ENCODE results near the gene LEMD3. TPM values are rescaled to one million over a fixed set of nuclear protein-coding genes. Genes with fewer than 3 reads are reported as not detected.

The LEMD3 gene
- total RNA-seq, 1 donor from 2014 or later: 25.5 TPM

DNA sequence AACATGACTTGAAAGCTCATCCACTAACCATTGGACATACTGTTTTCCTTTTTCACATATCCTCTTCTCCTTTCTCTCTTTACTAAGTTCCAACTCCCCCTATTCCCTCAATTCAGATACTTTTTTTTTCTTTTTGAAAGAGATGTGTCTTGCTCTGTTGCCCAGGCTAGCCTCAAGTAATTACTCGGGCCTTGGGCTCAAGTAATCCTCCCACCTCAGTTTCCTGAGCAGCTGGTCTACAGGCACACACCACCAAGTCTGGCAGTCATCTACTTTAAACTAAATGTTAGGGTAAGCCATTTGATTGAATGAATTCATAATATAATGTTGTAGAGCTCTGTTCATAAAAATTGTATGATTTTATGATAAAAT lies 15.5 kb downstream of the LEMD3 start:
- no peak for TF ChIP-seq CTCF (IDR thresholded peaks at IDR 0.05; ENCODE audit: insufficient read depth, low read length, poor library complexity, severe bottlenecking)
- Histone ChIP-seq H3K4me3 (ENCODE audit: low read depth, low read length) (no peak overlapping the region), H3K36me3 (ENCODE audit: control insufficient read depth, insufficient read depth, low read length) (no peaks in the 10 kb centered on the region), H3K27me3 (ENCODE audit: control insufficient read depth, insufficient read depth, low read length) (no peaks in the 10 kb centered on the region)
- no peak for DNase-seq (ENCODE audit: low read depth)

GRCh38 chr12:65187665-65188064 lies 18.3 kb downstream of the LEMD3 start:
- DNase-seq (ENCODE audit: low read depth): no peak
- Histone ChIP-seq H3K36me3 (ENCODE audit: control insufficient read depth, insufficient read depth, low read length) (no peaks in the 10 kb centered on the region), H3K27me3 (ENCODE audit: control insufficient read depth, insufficient read depth, low read length) (no peaks in the 10 kb centered on the region), H3K4me3 (ENCODE audit: low read depth, low read length) (no peak overlapping the region)
- no peak for TF ChIP-seq CTCF (IDR thresholded peaks at IDR 0.05; ENCODE audit: insufficient read depth, low read length, poor library complexity, severe bottlenecking)

DNA sequence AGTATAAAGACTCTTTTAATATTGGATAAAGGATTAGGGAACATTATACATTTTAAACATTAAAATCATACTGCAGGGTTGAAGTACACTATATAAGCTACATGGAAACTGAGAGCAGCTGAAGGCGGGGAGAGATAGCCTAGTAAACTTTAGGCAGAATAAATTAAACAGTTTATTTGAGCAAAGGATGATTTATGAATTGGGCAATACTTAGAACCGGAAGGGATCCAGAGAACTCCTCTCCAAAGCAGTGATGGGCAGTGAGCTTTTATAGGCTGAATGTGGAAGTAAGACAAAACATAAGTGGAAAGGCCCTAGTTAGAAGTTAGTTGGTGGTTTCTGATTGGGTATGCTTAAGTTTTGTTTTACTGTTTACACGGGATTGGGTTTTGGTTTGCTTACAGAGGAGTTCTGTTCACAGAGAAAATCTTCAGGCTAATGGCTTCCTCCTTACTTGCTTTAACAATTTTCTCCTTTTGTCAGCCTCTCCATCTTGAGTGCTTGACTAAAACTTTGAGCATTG lies 18.9 kb downstream of the LEMD3 start:
- no peak for DNase-seq (ENCODE audit: low read depth)
- TF ChIP-seq CTCF (IDR thresholded peaks at IDR 0.05; ENCODE audit: insufficient read depth, low read length, poor library complexity, severe bottlenecking): no peak
- no peaks in the 10 kb centered on the region for H3K36me3 ChIP-seq (ENCODE audit: control insufficient read depth, insufficient read depth, low read length)

GRCh38 chr12:65189028-65189718 lies 19.8 kb downstream of the LEMD3 start:
- Histone ChIP-seq H3K27me3 (ENCODE audit: control insufficient read depth, insufficient read depth, low read length) (no peaks in the 10 kb centered on the region), H3K36me3 (ENCODE audit: control insufficient read depth, insufficient read depth, low read length) (no peaks in the 10 kb centered on the region)
- TF ChIP-seq CTCF (IDR thresholded peaks at IDR 0.05; ENCODE audit: insufficient read depth, low read length, poor library complexity, severe bottlenecking): no peak

More for the DNA sequence above, 18.9 kb downstream of the LEMD3 start:
- Histone ChIP-seq H3K27me3 (ENCODE audit: control insufficient read depth, insufficient read depth, low read length) (no peaks in the 10 kb centered on the region), H3K4me3 (ENCODE audit: low read depth, low read length) (no peak overlapping the region)

DNA sequence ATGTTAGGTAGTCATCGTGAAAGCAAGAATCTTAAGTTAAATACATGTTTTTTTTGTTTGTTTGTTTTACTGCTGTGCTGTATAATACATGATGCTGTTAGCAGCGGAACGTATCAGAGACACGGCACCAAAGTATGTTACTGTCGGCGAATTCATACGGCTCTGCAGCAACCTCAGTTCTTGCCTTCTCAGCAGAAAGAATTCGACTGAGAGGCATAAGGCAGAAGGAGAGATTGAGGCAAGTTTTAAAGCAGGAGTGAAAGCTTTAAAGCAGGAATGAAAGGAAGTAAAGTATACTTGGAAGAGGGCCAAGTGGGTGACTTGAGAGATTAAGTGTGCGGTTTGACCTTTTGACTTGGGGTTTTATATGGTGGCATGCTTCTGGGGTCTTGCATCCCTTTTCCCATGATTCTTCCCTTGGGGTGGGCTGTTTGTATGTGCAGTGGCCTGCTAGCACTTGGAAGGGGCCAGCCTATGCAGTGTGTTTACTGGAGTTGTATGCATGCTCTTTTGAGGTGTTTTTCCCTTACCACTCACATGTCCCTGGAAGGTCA lies 23.7 kb downstream of the LEMD3 start:
- no peak for TF ChIP-seq CTCF (IDR thresholded peaks at IDR 0.05; ENCODE audit: insufficient read depth, low read length, poor library complexity, severe bottlenecking)
- H3K27me3 ChIP-seq (ENCODE audit: control insufficient read depth, insufficient read depth, low read length): no peaks in the 10 kb centered on the region
- DNase-seq (ENCODE audit: low read depth): no peak
- no peaks in the 10 kb centered on the region for H3K36me3 ChIP-seq (ENCODE audit: control insufficient read depth, insufficient read depth, low read length)
- no peak overlapping the region for H3K4me3 ChIP-seq (ENCODE audit: low read depth, low read length)

More at GRCh38 chr12:65189028-65189718, 19.8 kb downstream of the LEMD3 start:
- DNase-seq (ENCODE audit: low read depth): no peak
- no peak overlapping the region for H3K4me3 ChIP-seq (ENCODE audit: low read depth, low read length)
